A549 (cell line): ENCODE measurements around the gene MRPL51. TPM values are rescaled to one million over a fixed set of nuclear protein-coding genes. Genes with fewer than 3 reads are reported as not detected.
A peak's percentile ranks its signal among the peaks of the same experiment; 100 is the strongest.

Experiments
- ATAC-seq, 2 experiments: fragments of 200-7000 bp in 1 of 2; fragments of >200 bp in 1 of 2; cut with Nextera tagmentation in 1 of 2; cut with Tn5 transposase in 1 of 2; 3 replicates each; pipeline versions ENCODE4 v1.8.0 to v1.9.1; 2018 to 2020; ENCODE audit warnings: mild to moderate bottlenecking in 1 of 2, moderate library complexity in 1 of 2
- CTCF ChIA-PET: fragments of 300-600 bp; sonication (Branson Sonifier 250); formaldehyde crosslinking; extraction: SDS; loops from one replicate; lab custom pipeline; 2021; ENCODE audit warnings: antibody characterized with exemption, inconsistent platforms; lab: Yijun Ruan, JAX
- POLR2A ChIA-PET: fragments of 350-600 bp; formaldehyde crosslinking; extraction: SDS; loops from one replicate; lab custom pipeline; 2021; ENCODE audit warnings: antibody characterized with exemption, inconsistent platforms; lab: Yijun Ruan, JAX
- DNase-seq, 2 experiments: peaks; one replicate each; pipeline versions ENCODE4 v3.0.0 to v3.0.0-alpha.2; 2011 to 2016; ENCODE audit warnings: low read depth in 1 of 2, low spot score in 1 of 2
- FAIRE-seq: peaks from 2 replicates; lab custom pipeline; 2011; peaks lifted over from hg19 to GRCh38; lab: Jason Lieb, UNC
- H3K27ac ChIP-seq, 2 experiments: fragments of >200 bp; sonication (Bioruptor Twin); formaldehyde crosslinking; 3 replicates each; pipeline ENCODE4 v1.5.1; 2016 to 2017
- H3K4me1 ChIP-seq: fragments of >200 bp; sonication (Bioruptor Twin); formaldehyde crosslinking; 3 replicates; pipeline ENCODE4 v1.6.1; 2016
- H3K4me2 ChIP-seq: fragments of >200 bp; sonication (Bioruptor Twin); formaldehyde crosslinking; 3 replicates; pipeline ENCODE4 v1.6.1; 2016
- H3K4me3 ChIP-seq: fragments of >200 bp; sonication (Bioruptor Twin); formaldehyde crosslinking; 3 replicates; pipeline ENCODE4 v1.5.1; 2016
- H3K9me3 ChIP-seq: fragments of >200 bp; sonication (Bioruptor Twin); formaldehyde crosslinking; 3 replicates; pipeline ENCODE4 v1.6.1; 2016
- ESRRA ChIP-seq: fragments of 150-350 bp; IDR thresholded peaks from 2 replicates; pipeline ENCODE4 v1.6.1; 2014; ENCODE audit warnings: mild to moderate bottlenecking, low read length, borderline replicate concordance
- FOSB ChIP-seq: fragments of 250-450 bp; sonication (Bioruptor Pico); IDR thresholded peaks from 2 replicates; pipeline ENCODE4 v1.5.0; 2020; ENCODE audit warnings: mild to moderate bottlenecking, moderate library complexity
- GATA3 ChIP-seq: IDR thresholded peaks from 2 replicates; pipeline ENCODE4 v1.6.1; 2012; ENCODE audit warnings: borderline replicate concordance
- JUN ChIP-seq, 2 experiments: fragments of >200 bp; sonication (Bioruptor Twin); formaldehyde crosslinking; IDR thresholded peaks; 2 replicates in 1 of 2; 3 replicates in 1 of 2; pipeline ENCODE4 v1.6.1; 2016 to 2017
- POLR2A ChIP-seq: IDR thresholded peaks from 2 replicates; pipeline ENCODE4 v1.6.1; 2012; ENCODE audit warnings: mild to moderate bottlenecking, low read length
- SMC3 ChIP-seq: fragments of >200 bp; sonication (Bioruptor Twin); formaldehyde crosslinking; IDR thresholded peaks from 3 replicates; pipeline ENCODE4 v1.6.1; 2018; ENCODE audit warnings: inconsistent platforms
- ZSCAN20 ChIP-seq: fragments of 250-450 bp; sonication (Bioruptor Pico); IDR thresholded peaks from 2 replicates; pipeline ENCODE4 v1.8.0; 2022; ENCODE audit warnings: mild to moderate bottlenecking, moderate library complexity
- WGBS: methylation state at CpG from one replicate; pipeline ENCODE4 v1.1.6; 2017; ENCODE audit errors: missing lambda C conversion rate; 5-methylcytosine and 5-hydroxymethylcytosine counted together
- polyA plus RNA-seq, 4 experiments: library from polyadenylated mRNA; depleted of rRNA in 3 of 4; stranded (reverse); fragments of >200 nt; fragmentation: RNase III in 1 of 4; extraction: RNeasy Plus Mini Kit Qiagen cat#74134 plus additional on column Dnase treatment in 1 of 4; gene quantifications; 2 replicates in 3 of 4; 3 replicates in 1 of 4; pipeline ENCODE4 v1.2.3, GENCODE V29; 2011 to 2017
- TF ChIP-seq, protein P1 (sequence below): fragments of >200 bp; sonication (Bioruptor Twin); formaldehyde crosslinking; IDR thresholded peaks from 3 replicates; pipeline ENCODE4 v1.5.1; 2016
- TF ChIP-seq, protein P2 (sequence below): fragments of >200 bp; sonication (Bioruptor Twin); formaldehyde crosslinking; IDR thresholded peaks from 3 replicates; pipeline ENCODE4 v1.6.1; 2016
- TF ChIP-seq, protein P3 (sequence below): fragments of 200-600 bp; sonication (generic); IDR thresholded peaks from 2 replicates; pipeline ENCODE4 v1.6.1; 2016; ENCODE audit warnings: antibody characterized with exemption, mild to moderate bottlenecking, moderate library complexity
- TF ChIP-seq, protein P4 (sequence below): fragments of 450-650 bp; IDR thresholded peaks from 2 replicates; pipeline ENCODE4 v1.6.1; 2014; ENCODE audit warnings: antibody characterized with exemption

The MRPL51 gene
- polyA plus RNA-seq, 2 of the 4 experiments (the other 2 are of a cell fraction), result 272 to 337 TPM

DNA sequence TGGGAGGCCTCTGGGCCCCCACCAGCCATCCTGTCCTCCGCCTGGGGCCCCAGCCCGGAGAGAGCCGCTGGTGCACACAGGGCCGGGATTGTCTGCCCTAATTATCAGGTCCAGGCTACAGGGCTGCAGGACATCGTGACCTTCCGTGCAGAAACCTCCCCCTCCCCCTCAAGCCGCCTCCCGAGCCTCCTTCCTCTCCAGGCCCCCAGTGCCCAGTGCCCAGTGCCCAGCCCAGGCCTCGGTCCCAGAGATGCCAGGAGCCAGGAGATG, 40.5 kb upstream of the MRPL51 start:
- Histone ChIP-seq H3K4me2 (peak overlapping the region; percentile 87), H3K9me3 (no peaks in the 10 kb centered on the region), H3K4me3 (peak overlapping the region; percentile 97), H3K4me1 (peaks cover 45% of the 10 kb centered on the region)
- ChIA-PET POLR2A (interaction anchor here (0.5 to 3.2 kb wide), 35 partner anchors 10 to 318 kb away, joined by 3 to 42 read pairs (median 5); partner anchors contain the start of genes CDCA3, COPS7A, MRPL51 and NCAPD2), CTCF (interaction anchor here (2.1 to 25.9 kb wide), 3 partner anchors 24 to 108 kb away, joined by 9 to 491 read pairs (median 76); partner anchors contain the start of genes IFFO1 and NOP2)
- FAIRE-seq (no peak), DNase-seq (no peak), ATAC-seq (peak; percentile 34 to 40)
- 0% methylated on average over 5 of the region's 9 CpGs for WGBS
- 0 out of 2 replicates have a peak, but pooled peaks have one; percentile 8 for TF ChIP-seq GATA3
- TF ChIP-seq, protein P1, sequence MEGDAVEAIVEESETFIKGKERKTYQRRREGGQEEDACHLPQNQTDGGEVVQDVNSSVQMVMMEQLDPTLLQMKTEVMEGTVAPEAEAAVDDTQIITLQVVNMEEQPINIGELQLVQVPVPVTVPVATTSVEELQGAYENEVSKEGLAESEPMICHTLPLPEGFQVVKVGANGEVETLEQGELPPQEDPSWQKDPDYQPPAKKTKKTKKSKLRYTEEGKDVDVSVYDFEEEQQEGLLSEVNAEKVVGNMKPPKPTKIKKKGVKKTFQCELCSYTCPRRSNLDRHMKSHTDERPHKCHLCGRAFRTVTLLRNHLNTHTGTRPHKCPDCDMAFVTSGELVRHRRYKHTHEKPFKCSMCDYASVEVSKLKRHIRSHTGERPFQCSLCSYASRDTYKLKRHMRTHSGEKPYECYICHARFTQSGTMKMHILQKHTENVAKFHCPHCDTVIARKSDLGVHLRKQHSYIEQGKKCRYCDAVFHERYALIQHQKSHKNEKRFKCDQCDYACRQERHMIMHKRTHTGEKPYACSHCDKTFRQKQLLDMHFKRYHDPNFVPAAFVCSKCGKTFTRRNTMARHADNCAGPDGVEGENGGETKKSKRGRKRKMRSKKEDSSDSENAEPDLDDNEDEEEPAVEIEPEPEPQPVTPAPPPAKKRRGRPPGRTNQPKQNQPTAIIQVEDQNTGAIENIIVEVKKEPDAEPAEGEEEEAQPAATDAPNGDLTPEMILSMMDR, result no peak
- peak; percentile 34 for TF ChIP-seq POLR2A
- TF ChIP-seq ESRRA, result peak; percentile 5; the same call in 1 of the 2 replicates
- no peak for TF ChIP-seq SMC3
- TF ChIP-seq, all 56 proteins: peak for 3
- H3K27ac ChIP-seq, result peak overlapping the region; percentile 97 to 100

DNA sequence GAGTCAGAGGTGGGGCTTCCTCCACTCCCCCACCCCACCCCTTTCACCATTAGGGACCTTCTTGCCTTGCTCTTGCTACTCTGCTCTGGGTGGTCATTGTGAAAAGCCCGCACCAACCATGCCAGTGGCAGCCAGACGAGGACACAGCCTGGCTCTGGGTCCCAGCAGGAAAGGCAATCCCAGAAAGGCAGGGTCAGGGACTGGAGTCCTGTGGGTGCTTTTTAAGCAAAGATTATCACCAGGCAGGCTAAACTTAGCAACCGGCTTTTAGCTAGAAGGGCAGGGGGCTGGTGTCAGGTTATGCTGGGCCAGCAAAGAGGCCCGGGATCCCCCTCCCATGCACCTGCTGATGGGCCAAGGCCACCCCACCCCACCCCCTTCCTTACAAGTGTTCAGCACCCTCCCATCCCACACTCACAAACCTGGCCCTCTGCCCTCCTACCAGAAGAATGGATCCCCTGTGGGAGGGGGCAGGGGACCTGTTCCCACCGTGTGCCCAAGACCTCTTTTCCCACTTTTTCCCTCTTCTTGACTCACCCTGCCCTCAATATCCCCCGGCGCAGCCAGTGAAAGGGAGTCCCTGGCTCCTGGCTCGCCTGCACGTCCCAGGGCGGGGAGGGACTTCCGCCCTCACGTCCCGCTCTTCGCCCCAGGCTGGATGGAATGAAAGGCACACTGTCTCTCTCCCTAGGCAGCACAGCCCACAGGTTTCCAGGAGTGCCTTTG, 40.0 kb upstream of the MRPL51 start:
- 3% methylated on average over 14 of the region's 14 CpGs for WGBS
- DNase-seq (peak; percentile 66 to 86), ATAC-seq (peak; percentile 57 to 68), FAIRE-seq (no peak)
- peak overlapping the region; percentile 97 to 100 for H3K27ac ChIP-seq
- ChIA-PET CTCF (interaction anchor here (0.7 to 2.1 kb wide), 5 partner anchors 11 to 210 kb away, joined by 3 to 9 read pairs (median 4); partner anchors contain the start of gene NOP2), POLR2A (interaction anchor here (0.7 to 2.5 kb wide), 12 partner anchors 16 to 210 kb away, joined by 3 to 27 read pairs (median 5); partner anchors contain the start of genes COPS7A, MRPL51, NOP2 and VAMP1)
- peak overlapping the region; percentile 87 for H3K4me2 ChIP-seq
- peaks cover 40% of the 10 kb centered on the region for H3K4me1 ChIP-seq
- no peaks in the 10 kb centered on the region for H3K9me3 ChIP-seq
- peak overlapping the region; percentile 97 for H3K4me3 ChIP-seq
- peak; percentile 61 for TF ChIP-seq POLR2A
- TF ChIP-seq ZSCAN20 (CRISPR knock-in tag), result no peak
- TF ChIP-seq, protein P2, sequence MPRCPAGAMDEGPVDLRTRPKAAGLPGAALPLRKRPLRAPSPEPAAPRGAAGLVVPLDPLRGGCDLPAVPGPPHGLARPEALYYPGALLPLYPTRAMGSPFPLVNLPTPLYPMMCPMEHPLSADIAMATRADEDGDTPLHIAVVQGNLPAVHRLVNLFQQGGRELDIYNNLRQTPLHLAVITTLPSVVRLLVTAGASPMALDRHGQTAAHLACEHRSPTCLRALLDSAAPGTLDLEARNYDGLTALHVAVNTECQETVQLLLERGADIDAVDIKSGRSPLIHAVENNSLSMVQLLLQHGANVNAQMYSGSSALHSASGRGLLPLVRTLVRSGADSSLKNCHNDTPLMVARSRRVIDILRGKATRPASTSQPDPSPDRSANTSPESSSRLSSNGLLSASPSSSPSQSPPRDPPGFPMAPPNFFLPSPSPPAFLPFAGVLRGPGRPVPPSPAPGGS, result peak; percentile 30; the same call in 2 of the 3 replicates
- TF ChIP-seq JUN (IDR thresholded peaks at IDR 0.05), result peak in 1 of 2 experiments; percentile 15; a peak in 1 of 5 replicates
- TF ChIP-seq, protein P3, sequence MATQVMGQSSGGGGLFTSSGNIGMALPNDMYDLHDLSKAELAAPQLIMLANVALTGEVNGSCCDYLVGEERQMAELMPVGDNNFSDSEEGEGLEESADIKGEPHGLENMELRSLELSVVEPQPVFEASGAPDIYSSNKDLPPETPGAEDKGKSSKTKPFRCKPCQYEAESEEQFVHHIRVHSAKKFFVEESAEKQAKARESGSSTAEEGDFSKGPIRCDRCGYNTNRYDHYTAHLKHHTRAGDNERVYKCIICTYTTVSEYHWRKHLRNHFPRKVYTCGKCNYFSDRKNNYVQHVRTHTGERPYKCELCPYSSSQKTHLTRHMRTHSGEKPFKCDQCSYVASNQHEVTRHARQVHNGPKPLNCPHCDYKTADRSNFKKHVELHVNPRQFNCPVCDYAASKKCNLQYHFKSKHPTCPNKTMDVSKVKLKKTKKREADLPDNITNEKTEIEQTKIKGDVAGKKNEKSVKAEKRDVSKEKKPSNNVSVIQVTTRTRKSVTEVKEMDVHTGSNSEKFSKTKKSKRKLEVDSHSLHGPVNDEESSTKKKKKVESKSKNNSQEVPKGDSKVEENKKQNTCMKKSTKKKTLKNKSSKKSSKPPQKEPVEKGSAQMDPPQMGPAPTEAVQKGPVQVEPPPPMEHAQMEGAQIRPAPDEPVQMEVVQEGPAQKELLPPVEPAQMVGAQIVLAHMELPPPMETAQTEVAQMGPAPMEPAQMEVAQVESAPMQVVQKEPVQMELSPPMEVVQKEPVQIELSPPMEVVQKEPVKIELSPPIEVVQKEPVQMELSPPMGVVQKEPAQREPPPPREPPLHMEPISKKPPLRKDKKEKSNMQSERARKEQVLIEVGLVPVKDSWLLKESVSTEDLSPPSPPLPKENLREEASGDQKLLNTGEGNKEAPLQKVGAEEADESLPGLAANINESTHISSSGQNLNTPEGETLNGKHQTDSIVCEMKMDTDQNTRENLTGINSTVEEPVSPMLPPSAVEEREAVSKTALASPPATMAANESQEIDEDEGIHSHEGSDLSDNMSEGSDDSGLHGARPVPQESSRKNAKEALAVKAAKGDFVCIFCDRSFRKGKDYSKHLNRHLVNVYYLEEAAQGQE, result 0 out of 2 replicates have a peak, but pooled peaks have one; percentile 19
- peak; percentile 71; the same call in 1 of the 2 replicates for TF ChIP-seq FOSB (CRISPR knock-in tag)
- TF ChIP-seq, protein P4, sequence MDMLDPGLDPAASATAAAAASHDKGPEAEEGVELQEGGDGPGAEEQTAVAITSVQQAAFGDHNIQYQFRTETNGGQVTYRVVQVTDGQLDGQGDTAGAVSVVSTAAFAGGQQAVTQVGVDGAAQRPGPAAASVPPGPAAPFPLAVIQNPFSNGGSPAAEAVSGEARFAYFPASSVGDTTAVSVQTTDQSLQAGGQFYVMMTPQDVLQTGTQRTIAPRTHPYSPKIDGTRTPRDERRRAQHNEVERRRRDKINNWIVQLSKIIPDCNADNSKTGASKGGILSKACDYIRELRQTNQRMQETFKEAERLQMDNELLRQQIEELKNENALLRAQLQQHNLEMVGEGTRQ, result no peak
- no peak for TF ChIP-seq GATA3
